Activated CD8-positive, alpha-beta memory T cell treated with anti-CD3 and anti-CD28 coated beads, Interleukin-2, amount 10 ng/mL, durations not matched to agents 7 days and 5 days (primary cell): Measurements from ENCODE around the gene COMMD10. TPM values are rescaled to one million over a fixed set of nuclear protein-coding genes. Genes with fewer than 3 reads are reported as not detected.

Source experiments
- ATAC-seq: fragments of 150-1000 bp; cut with Tn5 transposase; one replicate; pipeline ENCODE4 v1.10.0; 2021; ENCODE audit warnings: moderate library complexity
- CTCF ChIA-PET: fragments of 350-600 bp; sonication (Branson Sonifier 250); formaldehyde crosslinking; loops from one replicate; lab custom pipeline; 2021; ENCODE audit warnings: antibody characterized with exemption; lab: Charles Lee
- DNase-seq: peaks from one replicate; pipeline ENCODE4 v3.0.0-alpha.2; 2020
- H3K27ac Mint-ChIP-seq: one replicate; pipeline ENCODE4 v1.8.0; 2021; ENCODE audit warnings: mild to moderate bottlenecking, mixed read lengths
- H3K27me3 Mint-ChIP-seq: one replicate; pipeline ENCODE4 v1.8.0; 2021; ENCODE audit warnings: mixed read lengths
- H3K36me3 Mint-ChIP-seq: one replicate; pipeline ENCODE4 v1.8.0; 2021; ENCODE audit warnings: mild to moderate bottlenecking, mixed read lengths
- H3K4me1 Mint-ChIP-seq: one replicate; pipeline ENCODE4 v1.8.0; 2021; ENCODE audit warnings: mixed read lengths
- H3K4me3 Mint-ChIP-seq: one replicate; pipeline ENCODE4 v1.8.0; 2021; ENCODE audit warnings: mild to moderate bottlenecking, moderate library complexity, mixed read lengths
- H3K9me3 Mint-ChIP-seq: one replicate; pipeline ENCODE4 v1.8.0; 2022; ENCODE audit warnings: low read depth, mixed read lengths
- total RNA-seq, 2 experiments: library from RNA; stranded (reverse); gene quantifications; one replicate each; pipeline ENCODE4 v1.2.3, GENCODE V29; 2021

Gene COMMD10
- total RNA-seq, 2 experiments from 2014 or later: 18.3 to 25.3 TPM

DNA sequence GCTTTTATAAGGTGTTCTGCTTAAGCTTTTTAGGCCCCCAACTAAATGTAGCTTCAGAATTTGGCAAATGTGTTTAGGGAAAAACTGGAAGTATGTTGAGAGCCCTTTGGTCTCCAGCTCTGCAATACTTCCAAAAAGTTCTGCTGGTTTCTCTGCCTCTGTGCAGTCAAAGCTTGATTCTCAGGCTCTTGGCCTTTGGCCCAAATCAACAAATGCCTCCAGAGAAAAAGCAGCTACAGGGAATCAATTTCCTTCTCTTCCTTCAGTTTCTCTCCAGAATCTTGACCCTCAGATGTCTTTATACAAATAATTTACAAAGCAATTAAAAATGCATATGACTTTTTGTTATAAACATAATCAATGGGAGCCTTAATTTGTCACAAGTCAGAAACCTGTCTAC is 235.7 kb downstream of the COMMD10 start:
- Mint-ChIP-seq H3K27ac (no peak overlapping the region), H3K36me3 (peaks cover 30% of the 10 kb centered on the region), H3K27me3 (no peaks in the 10 kb centered on the region), H3K9me3 (peaks cover 8% of the 10 kb centered on the region), H3K4me1 (no peaks in the 10 kb centered on the region), H3K4me3 (no peak overlapping the region)
- no peak for ATAC-seq
- CTCF ChIA-PET: no interaction called here
- no peak for DNase-seq

- no peak overlapping the region for H3K27ac Mint-ChIP-seq
- H3K27me3 Mint-ChIP-seq: no peaks in the 10 kb centered on the region
- DNase-seq: no peak
- no peak for ATAC-seq
- H3K4me3 Mint-ChIP-seq: no peak overlapping the region
- peaks cover 5% of the 10 kb centered on the region for H3K9me3 Mint-ChIP-seq
- no peaks in the 10 kb centered on the region for H3K4me1 Mint-ChIP-seq
- peaks cover 18% of the 10 kb centered on the region for H3K36me3 Mint-ChIP-seq
- CTCF ChIA-PET: no interaction called here
Observed at GRCh38 chr5:116329503-116329902, 244.7 kb downstream of the COMMD10 start.

- Mint-ChIP-seq H3K4me1 (no peaks in the 10 kb centered on the region), H3K9me3 (peaks cover 6% of the 10 kb centered on the region), H3K4me3 (no peak overlapping the region), H3K27me3 (no peaks in the 10 kb centered on the region), H3K36me3 (no peaks in the 10 kb centered on the region), H3K27ac (no peak overlapping the region)
- ATAC-seq: no peak
- CTCF ChIA-PET: no interaction called here
- DNase-seq: no peak
Observed at GRCh38 chr5:116340799-116341198, 256.0 kb downstream of the COMMD10 start.

Other genes starting within 250 kb of the COMMD10 start
- gene ATG12, start 243.5 kb upstream of the COMMD10 start, total RNA-seq: 10 to 100 TPM; 36.5 to 36.9 TPM
- 10 to 100 TPM; 57.1 to 66.2 TPM for gene AP3S1, start 243.1 kb upstream of the COMMD10 start, total RNA-seq
- under 1 TPM; 0.09 to 0.23 TPM for gene LVRN, start 122.5 kb upstream of the COMMD10 start, total RNA-seq
- gene ARL14EPL, start 52.6 kb upstream of the COMMD10 start, total RNA-seq: under 1 TPM in 1 of 2 experiments, not detected in 1; 0.12 TPM